GM12864 (cell line): Measurements from ENCODE around the gene ARL3.

Experiments
- DNase-seq: peaks from one replicate; pipeline ENCODE4 v3.0.0-alpha.2; 2011; ENCODE audit warnings: low read depth
- H3K4me3 ChIP-seq: 2 replicates; pipeline ENCODE4 v1.5.1; 2011; ENCODE audit warnings: mild to moderate bottlenecking, low read depth, low read length, control low read depth
- TF ChIP-seq, protein P1 (sequence below): IDR thresholded peaks from 2 replicates; pipeline ENCODE4 v1.5.1; 2011; ENCODE audit warnings: low read depth, mild to moderate bottlenecking, moderate library complexity, low read length, control low read depth, inconsistent platforms; ENCODE audit errors: missing control alignments

The ARL3 gene

DNA sequence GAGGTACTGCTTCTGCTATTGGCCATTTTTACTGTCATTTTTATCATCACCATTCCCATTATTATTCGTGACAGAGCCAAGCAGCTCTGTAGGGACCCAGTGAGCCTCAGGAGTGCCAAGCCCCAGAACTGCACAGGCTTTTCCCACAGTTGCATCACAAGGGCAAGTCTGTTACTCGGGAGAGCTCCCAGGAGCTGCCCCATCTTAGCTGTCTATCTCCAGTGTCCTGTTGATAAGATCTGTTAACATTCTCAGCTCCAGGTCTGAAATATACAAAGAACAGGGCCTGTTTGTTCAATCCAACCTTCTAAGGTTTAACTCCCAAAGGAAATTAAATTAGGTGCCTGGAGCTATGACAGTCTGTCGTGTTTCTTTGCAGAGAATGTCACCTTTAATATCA, 90.1 kb downstream of the ARL3 start:
- no peak for DNase-seq
- no peak overlapping the region for H3K4me3 ChIP-seq
- TF ChIP-seq, protein P1, sequence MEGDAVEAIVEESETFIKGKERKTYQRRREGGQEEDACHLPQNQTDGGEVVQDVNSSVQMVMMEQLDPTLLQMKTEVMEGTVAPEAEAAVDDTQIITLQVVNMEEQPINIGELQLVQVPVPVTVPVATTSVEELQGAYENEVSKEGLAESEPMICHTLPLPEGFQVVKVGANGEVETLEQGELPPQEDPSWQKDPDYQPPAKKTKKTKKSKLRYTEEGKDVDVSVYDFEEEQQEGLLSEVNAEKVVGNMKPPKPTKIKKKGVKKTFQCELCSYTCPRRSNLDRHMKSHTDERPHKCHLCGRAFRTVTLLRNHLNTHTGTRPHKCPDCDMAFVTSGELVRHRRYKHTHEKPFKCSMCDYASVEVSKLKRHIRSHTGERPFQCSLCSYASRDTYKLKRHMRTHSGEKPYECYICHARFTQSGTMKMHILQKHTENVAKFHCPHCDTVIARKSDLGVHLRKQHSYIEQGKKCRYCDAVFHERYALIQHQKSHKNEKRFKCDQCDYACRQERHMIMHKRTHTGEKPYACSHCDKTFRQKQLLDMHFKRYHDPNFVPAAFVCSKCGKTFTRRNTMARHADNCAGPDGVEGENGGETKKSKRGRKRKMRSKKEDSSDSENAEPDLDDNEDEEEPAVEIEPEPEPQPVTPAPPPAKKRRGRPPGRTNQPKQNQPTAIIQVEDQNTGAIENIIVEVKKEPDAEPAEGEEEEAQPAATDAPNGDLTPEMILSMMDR, result no peak
